WTC11 (cell line): ENCODE data around the gene HACD2. TPM values are rescaled to one million over a fixed set of nuclear protein-coding genes. Genes with fewer than 3 reads are reported as not detected.

Experiments used
- ATAC-seq: fragments of 200-7000 bp; cut with Tn5 transposase; 2 replicates; pipeline ENCODE4 v1.10.0; 2021; ENCODE audit warnings: mild to moderate bottlenecking, moderate library complexity
- CTCF ChIA-PET: fragments of 300-600 bp; sonication (Branson Sonifier 250); formaldehyde crosslinking; loops from one replicate; lab custom pipeline; 2021; ENCODE audit warnings: antibody characterized with exemption; lab: Charles Lee
- POLR2A ChIA-PET: fragments of 350-600 bp; sonication (Branson Sonifier 250); formaldehyde crosslinking; loops from one replicate; lab custom pipeline; 2021; ENCODE audit warnings: antibody characterized with exemption; lab: Charles Lee
- DNase-seq: peaks from one replicate; pipeline ENCODE4 v3.0.0; 2021; ENCODE audit warnings: low spot score
- H3K27ac Mint-ChIP-seq: 2 replicates; pipeline ENCODE4 v1.8.0; 2021; ENCODE audit warnings: mixed read lengths
- H3K27me3 Mint-ChIP-seq: 2 replicates; pipeline ENCODE4 v1.8.0; 2021; ENCODE audit warnings: low read depth, mild to moderate bottlenecking, moderate library complexity, mixed read lengths
- H3K36me3 Mint-ChIP-seq: 2 replicates; pipeline ENCODE4 v1.8.0; 2021; ENCODE audit warnings: mixed read lengths
- H3K4me1 Mint-ChIP-seq: 2 replicates; pipeline ENCODE4 v1.8.0; 2022; ENCODE audit warnings: mixed read lengths
- H3K4me3 Mint-ChIP-seq: 2 replicates; pipeline ENCODE4 v1.8.0; 2021; ENCODE audit warnings: mild to moderate bottlenecking, moderate library complexity, mixed read lengths
- H3K9me3 Mint-ChIP-seq: 2 replicates; pipeline ENCODE4 v1.8.0; 2021; ENCODE audit warnings: mixed read lengths
- AFF4 ChIP-seq: sonication (generic); formaldehyde crosslinking; IDR thresholded peaks from 2 replicates; pipeline ENCODE4 v1.8.1; 2023; ENCODE audit warnings: mild to moderate bottlenecking, missing genetic modification reagents, borderline replicate concordance
- ATF1 ChIP-seq: sonication (generic); formaldehyde crosslinking; IDR thresholded peaks from 2 replicates; pipeline ENCODE4 v1.8.1; 2023; ENCODE audit warnings: mild to moderate bottlenecking, moderate library complexity, missing genetic modification reagents
- ATF2 ChIP-seq: sonication (generic); formaldehyde crosslinking; IDR thresholded peaks from 2 replicates; pipeline ENCODE4 v1.8.1; 2022; ENCODE audit warnings: low read depth, missing genetic modification reagents, borderline replicate concordance
- CBFB ChIP-seq: sonication (generic); formaldehyde crosslinking; IDR thresholded peaks from 2 replicates; pipeline ENCODE4 v1.8.1; 2022; ENCODE audit warnings: mild to moderate bottlenecking, low read depth, missing genetic modification reagents
- CREM ChIP-seq: sonication (generic); formaldehyde crosslinking; IDR thresholded peaks from 2 replicates; pipeline ENCODE4 v1.8.1; 2022; ENCODE audit warnings: mild to moderate bottlenecking, missing genetic modification reagents, moderate library complexity
- ELF4 ChIP-seq: sonication (generic); formaldehyde crosslinking; IDR thresholded peaks from 2 replicates; pipeline ENCODE4 v1.8.1; 2022; ENCODE audit warnings: low read depth, mild to moderate bottlenecking, moderate library complexity, missing genetic modification reagents
- ESRRA ChIP-seq: sonication (generic); formaldehyde crosslinking; IDR thresholded peaks from 2 replicates; pipeline ENCODE4 v1.8.1; 2022; ENCODE audit warnings: mild to moderate bottlenecking, missing genetic modification reagents, borderline replicate concordance
- MAX ChIP-seq: sonication (generic); formaldehyde crosslinking; IDR thresholded peaks from 2 replicates; pipeline ENCODE4 v1.8.0; 2022; ENCODE audit warnings: mild to moderate bottlenecking, missing genetic modification reagents
- MLX ChIP-seq: sonication (generic); formaldehyde crosslinking; IDR thresholded peaks from 2 replicates; pipeline ENCODE4 v1.8.1; 2023; ENCODE audit warnings: mild to moderate bottlenecking, missing genetic modification reagents, moderate library complexity
- MYBL2 ChIP-seq: sonication (generic); formaldehyde crosslinking; IDR thresholded peaks from 2 replicates; pipeline ENCODE4 v1.8.1; 2023; ENCODE audit warnings: mild to moderate bottlenecking, moderate library complexity, missing genetic modification reagents
- NFATC4 ChIP-seq: fragments of 250-450 bp; sonication (Bioruptor Pico); IDR thresholded peaks from 2 replicates; pipeline ENCODE4 v1.9.0; 2021; ENCODE audit warnings: mild to moderate bottlenecking
- NFYB ChIP-seq: sonication (generic); formaldehyde crosslinking; conservative IDR thresholded peaks from 2 replicates; pipeline ENCODE4 v1.8.0; 2022; ENCODE audit warnings: low read depth, missing genetic modification reagents
- SP1 ChIP-seq: sonication (generic); formaldehyde crosslinking; conservative IDR thresholded peaks from 2 replicates; pipeline ENCODE4 v1.8.1; 2022; ENCODE audit warnings: missing genetic modification reagents
- STAT6 ChIP-seq: sonication (generic); formaldehyde crosslinking; conservative IDR thresholded peaks from 2 replicates; pipeline ENCODE4 v1.8.1; 2023; ENCODE audit warnings: mild to moderate bottlenecking, low read depth, missing genetic modification reagents, moderate library complexity
- ZBTB21 ChIP-seq: sonication (generic); formaldehyde crosslinking; IDR thresholded peaks from 2 replicates; pipeline ENCODE4 v1.8.1; 2023; ENCODE audit warnings: mild to moderate bottlenecking, missing genetic modification reagents, borderline replicate concordance
- ZNF396 ChIP-seq: fragments of 250-450 bp; sonication (Bioruptor Pico); IDR thresholded peaks from 2 replicates; pipeline ENCODE4 v1.8.0; 2021; ENCODE audit warnings: mild to moderate bottlenecking, moderate library complexity, borderline replicate concordance
- ZNF512 ChIP-seq: sonication (generic); formaldehyde crosslinking; IDR thresholded peaks from 2 replicates; pipeline ENCODE4 v1.8.1; 2022; ENCODE audit warnings: missing genetic modification reagents, borderline replicate concordance
- total RNA-seq: library from RNA; stranded (reverse); gene quantifications from 3 replicates; pipeline ENCODE4 v1.2.3, GENCODE V29; 2021

Gene HACD2
- total RNA-seq, 1 experiment from 2014 or later = 26.1 TPM

- TF ChIP-seq STAT6 = no peak
- TF ChIP-seq CBFB (CRISPR knock-in tag) = no peak
- TF ChIP-seq ZNF396 (CRISPR knock-in tag) = no peak
- no peak for TF ChIP-seq ATF2 (CRISPR knock-in tag)
- no peak for TF ChIP-seq NFYB
- TF ChIP-seq ESRRA (CRISPR knock-in tag) = no peak
Measured at GRCh38 chr3:123481071-123481470, 103.8 kb downstream of the HACD2 start (continued).

GRCh38 chr3:123480428-123480827 lies 104.4 kb downstream of the HACD2 start:
- POLR2A ChIA-PET = no interaction called here
- CTCF ChIA-PET = interaction anchor here (0.6 to 1.6 kb wide), 2 partner anchors 9 to 109 kb away, joined by 3 to 6 read pairs; no protein-coding TSS in a partner anchor
- TF ChIP-seq ELF4 = no peak
- no peak for TF ChIP-seq AFF4
- TF ChIP-seq SP1 = no peak
- no peak for TF ChIP-seq ZBTB21 (CRISPR knock-in tag)
- no peak for TF ChIP-seq ATF1 (CRISPR knock-in tag)
- no peak for TF ChIP-seq MYBL2 (CRISPR knock-in tag)

GRCh38 chr3:123479891-123480290 lies 105.0 kb downstream of the HACD2 start:
- H3K9me3 Mint-ChIP-seq = no peaks in the 10 kb centered on the region
- no peaks in the 10 kb centered on the region for H3K36me3 Mint-ChIP-seq
- TF ChIP-seq NFATC4 (CRISPR knock-in tag) (no peak), MLX (CRISPR knock-in tag) (no peak), MAX (CRISPR knock-in tag) (no peak), CREM (CRISPR knock-in tag) (no peak), ZNF512 (CRISPR knock-in tag) (no peak), ZNF396 (CRISPR knock-in tag) (no peak)
- 0 out of 2 replicates have a peak, but pooled peaks cover 3% of the 10 kb centered on the region for H3K4me1 Mint-ChIP-seq
- DNase-seq (no peak), ATAC-seq (no peak)
- no peak overlapping the region for H3K27ac Mint-ChIP-seq
- ChIA-PET POLR2A (no interaction called here), CTCF (interaction anchor here (0.6 to 1.6 kb wide), 2 partner anchors 9 to 108 kb away, joined by 3 to 6 read pairs; no protein-coding TSS in a partner anchor)
- H3K4me3 Mint-ChIP-seq = no peak overlapping the region
- H3K27me3 Mint-ChIP-seq = no peaks in the 10 kb centered on the region; the same call in 1 of the 2 replicates

More at GRCh38 chr3:123480428-123480827, 104.4 kb downstream of the HACD2 start:
- Mint-ChIP-seq H3K9me3 (no peaks in the 10 kb centered on the region), H3K4me1 (no peaks in the 10 kb centered on the region), H3K4me3 (no peak overlapping the region), H3K36me3 (no peaks in the 10 kb centered on the region), H3K27me3 (no peaks in the 10 kb centered on the region; the same call in 1 of the 2 replicates), H3K27ac (no peak overlapping the region)
- no peak for ATAC-seq
- no peak for DNase-seq
